Osteoblast (primary cell): ENCODE data around the gene SLIT3. TPM values are rescaled to one million over a fixed set of nuclear protein-coding genes. Genes with fewer than 3 reads are reported as not detected.

Source experiments
- DNase-seq: peaks from one replicate; pipeline ENCODE4 v3.0.0; 2011; ENCODE audit warnings: low spot score, mixed read lengths; ENCODE audit not compliant: insufficient read length; ENCODE audit errors: missing footprints
- H2AFZ ChIP-seq: 2 replicates; pipeline ENCODE4 v1.6.0; 2011; ENCODE audit warnings: mild to moderate bottlenecking, low read length
- H3K27ac ChIP-seq: 2 replicates; pipeline ENCODE4 v1.5.1; 2011; ENCODE audit warnings: mild to moderate bottlenecking, low read depth, low read length, moderate library complexity
- H3K27me3 ChIP-seq: 2 replicates; pipeline ENCODE4 v1.6.0; 2012; ENCODE audit warnings: mild to moderate bottlenecking, control low read depth, inconsistent platforms, low read length, moderate library complexity; ENCODE audit not compliant: insufficient read depth
- H3K36me3 ChIP-seq: 2 replicates; pipeline ENCODE4 v1.5.1; 2011; ENCODE audit warnings: mild to moderate bottlenecking, low read length, control low read depth, moderate library complexity; ENCODE audit not compliant: insufficient read depth
- H3K4me1 ChIP-seq: 2 replicates; pipeline ENCODE4 v1.5.1; 2011; ENCODE audit warnings: mild to moderate bottlenecking, low read length, control low read depth, moderate library complexity; ENCODE audit not compliant: insufficient read depth
- H3K4me2 ChIP-seq: 2 replicates; pipeline ENCODE4 v1.6.0; 2011; ENCODE audit warnings: mild to moderate bottlenecking, low read length; ENCODE audit not compliant: insufficient read depth
- H3K4me3 ChIP-seq: fragments of 200-600 bp; sonication (generic); 3 replicates; pipeline ENCODE4 v1.5.1; 2012; ENCODE audit warnings: mild to moderate bottlenecking, low read length, inconsistent platforms; ENCODE audit not compliant: insufficient read depth
- H3K79me2 ChIP-seq: 2 replicates; pipeline ENCODE4 v1.6.0; 2012; ENCODE audit warnings: mild to moderate bottlenecking, low read length, control low read depth, inconsistent platforms; ENCODE audit not compliant: insufficient read depth
- H3K9me3 ChIP-seq: 2 replicates; pipeline ENCODE4 v1.5.1; 2011; ENCODE audit warnings: low read depth, low read length, control low read depth
- H4K20me1 ChIP-seq: 2 replicates; pipeline ENCODE4 v1.6.0; 2012; ENCODE audit warnings: mild to moderate bottlenecking, low read length, control low read depth; ENCODE audit not compliant: insufficient read depth
- CTCF ChIP-seq: IDR thresholded peaks from 2 replicates; pipeline ENCODE4 v1.5.1; 2011; ENCODE audit warnings: mild to moderate bottlenecking, low read depth, low read length, moderate library complexity; ENCODE audit errors: extremely low read depth
- total RNA-seq: library from RNA; depleted of rRNA; stranded (reverse); fragments of >200 nt; gene quantifications from 2 replicates; pipeline ENCODE4 v1.2.3, GENCODE V29; 2012

The SLIT3 gene
- total RNA-seq, 1 donor, result 37.6 TPM

- H3K27ac ChIP-seq, result no peak overlapping the region
- no peaks in the 10 kb centered on the region for H4K20me1 ChIP-seq
- H2AFZ ChIP-seq, result no peak overlapping the region
- DNase-seq, result no peak
- no peaks in the 10 kb centered on the region for H3K9me3 ChIP-seq
- no peaks in the 10 kb centered on the region for H3K4me1 ChIP-seq
- H3K4me2 ChIP-seq, result no peak overlapping the region
- H3K36me3 ChIP-seq, result no peaks in the 10 kb centered on the region
- H3K27me3 ChIP-seq, result no peaks in the 10 kb centered on the region
- no peak for TF ChIP-seq CTCF
- no peak overlapping the region for H3K4me3 ChIP-seq
- H3K79me2 ChIP-seq, result no peaks in the 10 kb centered on the region
These were observed 148.5 kb downstream of the SLIT3 start for GRCh38 chr5:169152453-169152852.

- Histone ChIP-seq H2AFZ (no peak overlapping the region), H3K4me3 (no peak overlapping the region), H3K4me1 (no peaks in the 10 kb centered on the region), H3K4me2 (no peak overlapping the region), H4K20me1 (no peaks in the 10 kb centered on the region), H3K36me3 (no peaks in the 10 kb centered on the region), H3K27ac (no peak overlapping the region), H3K27me3 (no peaks in the 10 kb centered on the region), H3K9me3 (no peaks in the 10 kb centered on the region), H3K79me2 (no peaks in the 10 kb centered on the region)
- TF ChIP-seq CTCF, result no peak
- DNase-seq, result no peak
These were observed 149.7 kb downstream of the SLIT3 start for GRCh38 chr5:169151051-169151805.

- Histone ChIP-seq H3K79me2 (no peaks in the 10 kb centered on the region), H3K9me3 (no peaks in the 10 kb centered on the region), H2AFZ (no peak overlapping the region), H3K4me1 (no peaks in the 10 kb centered on the region), H3K27me3 (no peaks in the 10 kb centered on the region), H3K36me3 (no peaks in the 10 kb centered on the region), H4K20me1 (no peaks in the 10 kb centered on the region), H3K4me3 (no peak overlapping the region), H3K4me2 (no peak overlapping the region), H3K27ac (no peak overlapping the region)
- TF ChIP-seq CTCF, result no peak
- DNase-seq, result no peak
These were observed 150.8 kb downstream of the SLIT3 start for GRCh38 chr5:169150108-169150507.

- no peaks in the 10 kb centered on the region for H3K27me3 ChIP-seq
- H3K9me3 ChIP-seq, result no peaks in the 10 kb centered on the region
- H4K20me1 ChIP-seq, result no peaks in the 10 kb centered on the region
- H3K27ac ChIP-seq, result no peak overlapping the region
- H3K79me2 ChIP-seq, result no peaks in the 10 kb centered on the region
- H3K36me3 ChIP-seq, result no peaks in the 10 kb centered on the region
- H3K4me2 ChIP-seq, result no peak overlapping the region
- H2AFZ ChIP-seq, result no peak overlapping the region
- no peak overlapping the region for H3K4me3 ChIP-seq
- H3K4me1 ChIP-seq, result no peaks in the 10 kb centered on the region
- TF ChIP-seq CTCF, result peak; percentile 28
- DNase-seq, result no peak
These were observed 151.6 kb downstream of the SLIT3 start for GRCh38 chr5:169149317-169149716.
